SK-N-MC (cell line): Measurements from ENCODE around the gene TMEM219.

Source experiments
- EZH2 ChIP-seq: fragments of 200-600 bp; sonication (generic); IDR thresholded peaks from one replicate; pipeline ENCODE4 v1.6.1; 2017; ENCODE audit warnings: antibody characterized with exemption
- POLR2AphosphoS5 ChIP-seq: IDR thresholded peaks from 2 replicates; pipeline ENCODE4 v1.6.1; 2012; ENCODE audit warnings: mild to moderate bottlenecking, low read depth, low read length, borderline replicate concordance

GRCh38 chr16:29943846-29944799 lies 17.8 kb upstream of the TMEM219 start:
- no peak for TF ChIP-seq EZH2
- no peak for TF ChIP-seq POLR2AphosphoS5
